ENCODE data around the gene KCTD15.

Gene KCTD15

DNA sequence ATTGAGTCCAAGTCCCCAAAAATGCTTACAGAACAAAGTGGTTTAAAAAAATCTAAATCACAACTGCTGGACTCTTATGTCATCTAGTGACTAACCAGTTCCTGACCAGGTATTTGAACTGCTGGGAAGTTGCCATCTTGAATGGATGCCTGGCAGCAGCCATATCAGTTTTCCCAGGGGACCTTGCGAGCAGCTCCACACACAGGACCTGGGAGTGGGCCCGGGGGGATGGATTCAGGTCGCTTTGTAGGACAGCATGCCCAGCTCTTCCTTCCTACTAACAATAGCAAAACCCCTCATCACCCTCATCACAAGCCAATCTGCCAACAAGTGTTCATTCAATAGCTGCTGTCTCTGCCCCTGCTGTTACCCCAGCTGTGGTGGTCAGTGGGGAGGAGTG, 65.3 kb downstream of the KCTD15 start:
- Histone ChIP-seq H3K9me3 (ENCODE audit: control insufficient read depth, low read length) (no peaks in the 10 kb centered on the region), H3K4me3 (ENCODE audit: extremely low read depth, insufficient read depth, low read length, poor library complexity, severe bottlenecking) (no peak overlapping the region), H3K4me1 (ENCODE audit: control insufficient read depth, insufficient read depth, low read length, poor library complexity, severe bottlenecking) (no peaks in the 10 kb centered on the region), H3K27ac (ENCODE audit: low read depth, low read length, severe bottlenecking) (no peak overlapping the region), H3K36me3 (ENCODE audit: control insufficient read depth, insufficient read depth, low read length) (no peaks in the 10 kb centered on the region)
- 100% methylated on average over 3 of the region's 3 CpGs; no CpG with 5 or more reads in 1 of the 2 experiments for WGBS, 2 experiments (ENCODE audit: insufficient coverage in 2 of 2)

DNA sequence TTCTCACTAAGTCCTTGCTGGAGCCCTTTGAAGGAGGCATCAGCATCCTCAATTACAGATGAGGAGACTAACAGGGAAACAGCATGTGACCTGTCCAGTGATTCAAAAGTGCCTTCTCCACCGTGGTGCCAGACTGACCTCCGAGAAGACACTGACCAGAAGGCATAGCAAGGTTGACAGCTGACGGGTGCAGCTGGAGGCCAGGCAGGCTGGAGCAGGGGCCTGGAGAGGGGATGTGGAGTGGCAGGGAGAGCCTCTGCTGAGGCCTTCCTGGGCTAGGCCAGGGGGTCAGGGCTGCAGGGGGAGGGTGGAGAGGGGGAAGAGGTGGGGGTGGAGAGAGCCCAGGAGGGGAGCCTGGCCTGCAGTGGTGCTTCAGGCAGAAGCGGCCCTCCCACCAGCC, 66.3 kb downstream of the KCTD15 start:
- peaks cover 4% of the 10 kb centered on the region for H3K4me1 ChIP-seq (ENCODE audit: control insufficient read depth, insufficient read depth, low read length, poor library complexity, severe bottlenecking)
- no peaks in the 10 kb centered on the region for H3K9me3 ChIP-seq (ENCODE audit: control insufficient read depth, low read length)
- no peak overlapping the region for H3K27ac ChIP-seq (ENCODE audit: low read depth, low read length, severe bottlenecking)
- no peaks in the 10 kb centered on the region for H3K36me3 ChIP-seq (ENCODE audit: control insufficient read depth, insufficient read depth, low read length)
- 70 to 84% methylated on average over 3 of the region's 4 CpGs for WGBS, 2 experiments (ENCODE audit: insufficient coverage in 2 of 2)
- no peak overlapping the region for H3K4me3 ChIP-seq (ENCODE audit: extremely low read depth, insufficient read depth, low read length, poor library complexity, severe bottlenecking)

GRCh38 chr19:33863436-33863835, 66.8 kb downstream of the KCTD15 start:
- Histone ChIP-seq H3K4me3 (ENCODE audit: extremely low read depth, insufficient read depth, low read length, poor library complexity, severe bottlenecking) (no peak overlapping the region), H3K9me3 (ENCODE audit: control insufficient read depth, low read length) (no peaks in the 10 kb centered on the region), H3K36me3 (ENCODE audit: control insufficient read depth, insufficient read depth, low read length) (no peaks in the 10 kb centered on the region), H3K4me1 (ENCODE audit: control insufficient read depth, insufficient read depth, low read length, poor library complexity, severe bottlenecking) (peaks cover 7% of the 10 kb centered on the region), H3K27ac (ENCODE audit: low read depth, low read length, severe bottlenecking) (no peak overlapping the region)
- WGBS, 2 experiments (ENCODE audit: insufficient coverage in 2 of 2) = no CpG with 5 or more reads among the region's 5 CpGs

DNA sequence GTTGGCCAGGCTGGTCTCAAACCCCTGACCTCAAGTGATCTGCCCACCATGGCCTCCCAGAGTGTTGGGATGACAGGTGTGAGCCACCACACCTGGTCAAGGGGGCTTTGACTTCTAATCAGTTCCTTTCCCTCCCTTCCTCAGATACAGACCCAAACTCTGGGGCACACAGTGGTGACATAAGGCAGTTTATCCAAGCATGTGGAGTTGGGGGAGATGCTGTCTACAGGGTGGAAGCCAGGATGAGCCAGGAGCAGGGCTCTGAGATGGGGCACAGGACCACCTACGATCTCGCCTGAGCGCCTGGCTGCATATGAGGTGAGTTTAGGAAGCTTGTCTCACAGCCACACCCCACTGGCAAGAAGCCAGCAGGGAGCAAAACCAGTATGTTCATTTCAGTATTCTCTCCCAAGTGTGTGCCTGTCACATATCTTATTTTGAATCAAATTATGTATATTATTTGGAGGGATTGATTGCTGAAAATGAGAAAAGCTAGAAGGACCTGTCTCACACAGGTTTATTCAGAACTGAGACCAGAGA, 67.7 kb downstream of the KCTD15 start:
- Histone ChIP-seq H3K4me3 (ENCODE audit: extremely low read depth, insufficient read depth, low read length, poor library complexity, severe bottlenecking) (no peak overlapping the region), H3K4me1 (ENCODE audit: control insufficient read depth, insufficient read depth, low read length, poor library complexity, severe bottlenecking) (peaks cover 15% of the 10 kb centered on the region), H3K9me3 (ENCODE audit: control insufficient read depth, low read length) (no peaks in the 10 kb centered on the region), H3K36me3 (ENCODE audit: control insufficient read depth, insufficient read depth, low read length) (no peaks in the 10 kb centered on the region), H3K27ac (ENCODE audit: low read depth, low read length, severe bottlenecking) (no peak overlapping the region)
- WGBS, 2 experiments (ENCODE audit: insufficient coverage in 2 of 2) = 93 to 100% methylated on average over 3 of the region's 3 CpGs

GRCh38 chr19:33865306-33865705, 68.6 kb downstream of the KCTD15 start:
- no peak overlapping the region for H3K4me3 ChIP-seq (ENCODE audit: extremely low read depth, insufficient read depth, low read length, poor library complexity, severe bottlenecking)
- no peak overlapping the region for H3K27ac ChIP-seq (ENCODE audit: low read depth, low read length, severe bottlenecking)
- no peaks in the 10 kb centered on the region for H3K36me3 ChIP-seq (ENCODE audit: control insufficient read depth, insufficient read depth, low read length)
- H3K4me1 ChIP-seq (ENCODE audit: control insufficient read depth, insufficient read depth, low read length, poor library complexity, severe bottlenecking) = peaks cover 15% of the 10 kb centered on the region
- H3K9me3 ChIP-seq (ENCODE audit: control insufficient read depth, low read length) = no peaks in the 10 kb centered on the region
- 90 to 94% methylated on average over 8 to 10 of the region's 10 CpGs for WGBS, 2 experiments (ENCODE audit: insufficient coverage in 2 of 2)

Measured in mesodermal cell (in vitro differentiated cells).